ENCODE measurements around the gene PABPN1L. TPM values are rescaled to one million over a fixed set of nuclear protein-coding genes. Genes with fewer than 3 reads are reported as not detected.
A peak's percentile ranks its signal among the peaks of the same experiment; 100 is the strongest.

The PABPN1L gene
- total RNA-seq, 1 experiment from 2014 or later = not detected

DNA sequence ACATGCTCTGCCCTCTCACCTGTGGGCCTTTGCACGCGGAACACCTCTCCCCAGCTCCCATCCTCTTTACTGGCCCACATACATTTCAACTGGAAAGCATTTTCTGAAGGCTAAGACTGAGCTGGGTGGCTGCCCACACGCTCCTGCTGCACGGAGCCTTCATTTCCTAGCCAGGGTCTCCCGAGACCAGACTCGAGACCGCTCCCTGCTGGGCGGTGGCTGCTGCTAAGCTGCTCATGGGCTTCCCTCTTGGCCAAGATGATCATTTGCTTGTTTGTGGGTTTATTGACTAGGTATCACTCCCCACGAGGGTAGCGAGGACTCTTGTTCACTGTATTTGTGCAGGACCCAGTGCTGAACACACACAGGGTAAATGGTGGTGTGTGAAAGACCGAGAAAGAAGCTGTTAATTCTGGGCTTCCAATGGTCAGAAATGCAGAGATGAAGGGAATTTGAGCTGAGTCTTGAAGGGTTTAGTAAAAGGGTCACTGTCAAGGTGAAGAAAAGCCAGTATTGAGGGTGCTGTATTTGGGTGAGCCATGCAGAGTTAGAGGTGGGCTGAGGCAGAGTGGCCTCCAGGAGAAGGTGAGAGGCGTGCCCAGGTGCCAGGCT is 8.6 kb downstream of the PABPN1L start:
- Histone ChIP-seq H3K9me3 (ENCODE audit: low read length) (no peaks in the 10 kb centered on the region), H3K4me3 (ENCODE audit: low read length) (peak overlapping the region; percentile 97), H4K20me1 (ENCODE audit: insufficient read depth, low read depth, low read length) (peaks cover 5% of the 10 kb centered on the region; the same call in 1 of the 2 replicates), H3K9ac (ENCODE audit: low read length) (peak overlapping the region; percentile 83), H3K9me2 (replicated peaks; ENCODE audit: insufficient read depth, low read length) (no peaks in the 10 kb centered on the region), H3K27me3 (ENCODE audit: low read length) (no peaks in the 10 kb centered on the region), H3K36me3 (ENCODE audit: insufficient read depth, low read length) (no peaks in the 10 kb centered on the region), H3K27ac (ENCODE audit: low read length) (no peak overlapping the region), H2AFZ (ENCODE audit: low read length) (peak overlapping the region; percentile 74; the same call in 1 of the 2 replicates), H3K79me2 (ENCODE audit: low read length) (peaks cover 29% of the 10 kb centered on the region), H3K4me1 (ENCODE audit: low read length) (peaks cover 22% of the 10 kb centered on the region), H3K4me2 (ENCODE audit: low read depth, low read length, poor library complexity, severe bottlenecking) (peak overlapping the region; percentile 85)
- DNase-seq = peak; percentile 91

DNA sequence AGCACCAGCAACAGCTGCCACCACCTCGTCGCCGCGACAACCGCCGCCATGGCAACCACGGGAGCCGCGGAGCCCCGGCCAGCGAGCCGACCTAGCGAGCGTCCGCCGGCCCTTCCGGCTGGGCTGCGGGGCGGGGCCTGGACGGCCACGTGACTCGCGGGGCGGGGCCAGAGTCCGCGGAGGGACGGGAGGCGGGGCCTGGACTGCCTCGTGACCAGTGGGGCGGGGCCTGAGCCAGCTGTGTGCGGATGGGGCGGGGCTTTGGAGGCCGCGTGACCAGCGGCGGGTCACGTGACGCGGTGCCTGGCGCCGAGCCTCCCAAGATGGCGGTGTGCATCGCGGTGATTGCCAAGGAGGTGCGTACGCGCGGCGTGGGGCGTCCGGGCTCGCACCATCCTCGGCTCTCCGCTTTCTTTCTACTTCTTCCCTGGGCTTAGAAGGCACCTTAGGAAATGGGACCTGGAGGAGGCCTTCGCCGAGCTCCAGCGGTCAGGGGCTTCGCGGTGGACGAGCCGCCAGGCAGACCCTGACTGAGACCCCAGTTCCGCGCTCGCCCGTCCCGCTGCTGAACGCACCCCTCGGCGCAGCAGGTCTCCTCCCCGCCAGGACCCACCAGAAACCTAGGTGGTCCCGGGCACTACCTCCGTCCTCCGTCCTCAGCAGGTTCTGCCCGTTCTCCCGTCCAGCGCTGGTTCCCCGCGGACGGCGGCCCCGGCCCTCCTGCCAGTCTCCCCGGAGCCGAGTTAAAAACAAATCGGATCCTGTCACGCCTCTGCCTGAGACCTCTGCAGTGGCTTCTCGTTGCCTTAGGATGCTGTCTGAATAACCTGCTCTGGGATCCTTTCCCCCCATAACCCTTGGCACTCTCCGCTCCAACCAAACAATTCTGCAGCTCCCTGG is 9.4 kb downstream of the PABPN1L start, which contains the start of the genes GALNS and TRAPPC2L:
GALNS (minus strand) TSS at position 120 of the 900 bp plus-strand sequence; CDS start at position 50, 70 bp downstream.
TRAPPC2L (plus strand) TSS at position 300 of the 900 bp plus-strand sequence; CDS start at position 324, 24 bp downstream.
- Histone ChIP-seq H3K27me3 (ENCODE audit: low read length) (no peaks in the 10 kb centered on the region), H3K4me1 (ENCODE audit: low read length) (peaks cover 22% of the 10 kb centered on the region), H3K4me3 (ENCODE audit: low read length) (peak within 1 kb of the TSS; percentile 97), H3K9ac (ENCODE audit: low read length) (peak within 1 kb of the TSS; percentile 83), H3K79me2 (ENCODE audit: low read length) (peaks cover 29% of the 10 kb centered on the region), H4K20me1 (ENCODE audit: insufficient read depth, low read depth, low read length) (peaks cover 5% of the 10 kb centered on the region; the same call in 1 of the 2 replicates), H3K9me2 (replicated peaks; ENCODE audit: insufficient read depth, low read length) (no peaks in the 10 kb centered on the region), H3K9me3 (ENCODE audit: low read length) (no peaks in the 10 kb centered on the region), H3K27ac (ENCODE audit: low read length) (no peak within 1 kb of the TSS), H2AFZ (ENCODE audit: low read length) (peak within 1 kb of the TSS; percentile 74; the same call in 1 of the 2 replicates), H3K4me2 (ENCODE audit: low read depth, low read length, poor library complexity, severe bottlenecking) (peak within 1 kb of the TSS; percentile 97), H3K36me3 (ENCODE audit: insufficient read depth, low read length) (no peaks in the 10 kb centered on the region)
- peak; percentile 99 for DNase-seq

DNA sequence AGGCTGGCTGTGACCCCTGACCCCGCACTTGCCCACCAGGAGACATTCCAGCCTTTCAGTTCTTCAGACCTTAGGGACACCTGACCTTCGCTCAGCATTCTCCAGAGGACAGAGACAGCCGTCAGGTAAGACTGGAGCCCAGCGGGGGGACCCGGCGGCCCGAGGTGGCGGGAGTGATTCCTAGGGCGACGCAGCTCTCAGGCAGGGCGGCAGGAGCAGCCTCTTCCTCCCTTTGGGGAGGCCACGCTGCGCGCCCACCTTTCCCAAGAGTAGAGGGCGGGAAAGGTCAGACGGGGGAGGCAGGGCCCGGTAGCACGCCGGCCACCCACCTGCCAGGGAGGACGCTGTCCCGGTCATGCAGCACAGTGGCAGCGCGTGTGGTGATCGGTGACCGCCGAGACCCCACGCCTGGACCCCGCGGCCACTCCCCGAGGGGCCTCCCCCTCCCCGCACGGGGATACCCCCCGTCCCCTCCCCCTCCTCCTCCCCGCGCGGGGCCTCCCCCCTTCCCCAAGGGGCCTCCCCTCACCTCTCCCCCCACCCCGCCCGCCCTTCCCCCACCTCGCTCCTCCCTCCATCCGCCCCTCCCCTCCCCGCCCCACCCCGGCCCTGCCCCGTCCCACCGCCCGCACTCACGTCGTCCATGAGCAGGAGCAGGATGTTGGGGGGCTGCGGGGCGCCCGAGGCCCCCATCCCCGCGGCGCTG is 10.2 kb downstream of the PABPN1L start:
- H3K9me2 ChIP-seq (replicated peaks; ENCODE audit: insufficient read depth, low read length) = no peaks in the 10 kb centered on the region
- H4K20me1 ChIP-seq (ENCODE audit: insufficient read depth, low read depth, low read length) = peaks cover 5% of the 10 kb centered on the region; the same call in 1 of the 2 replicates
- H3K4me3 ChIP-seq (ENCODE audit: low read length) = peak overlapping the region; percentile 97
- H3K4me1 ChIP-seq (ENCODE audit: low read length) = peaks cover 22% of the 10 kb centered on the region
- H3K27me3 ChIP-seq (ENCODE audit: low read length) = no peaks in the 10 kb centered on the region
- H3K9ac ChIP-seq (ENCODE audit: low read length) = peak overlapping the region; percentile 73
- peak overlapping the region; percentile 97 for H3K4me2 ChIP-seq (ENCODE audit: low read depth, low read length, poor library complexity, severe bottlenecking)
- H2AFZ ChIP-seq (ENCODE audit: low read length) = no peak overlapping the region
- no peak for DNase-seq
- peaks cover 29% of the 10 kb centered on the region for H3K79me2 ChIP-seq (ENCODE audit: low read length)
- H3K36me3 ChIP-seq (ENCODE audit: insufficient read depth, low read length) = no peaks in the 10 kb centered on the region
- H3K9me3 ChIP-seq (ENCODE audit: low read length) = no peaks in the 10 kb centered on the region
- H3K27ac ChIP-seq (ENCODE audit: low read length) = no peak overlapping the region

DNA sequence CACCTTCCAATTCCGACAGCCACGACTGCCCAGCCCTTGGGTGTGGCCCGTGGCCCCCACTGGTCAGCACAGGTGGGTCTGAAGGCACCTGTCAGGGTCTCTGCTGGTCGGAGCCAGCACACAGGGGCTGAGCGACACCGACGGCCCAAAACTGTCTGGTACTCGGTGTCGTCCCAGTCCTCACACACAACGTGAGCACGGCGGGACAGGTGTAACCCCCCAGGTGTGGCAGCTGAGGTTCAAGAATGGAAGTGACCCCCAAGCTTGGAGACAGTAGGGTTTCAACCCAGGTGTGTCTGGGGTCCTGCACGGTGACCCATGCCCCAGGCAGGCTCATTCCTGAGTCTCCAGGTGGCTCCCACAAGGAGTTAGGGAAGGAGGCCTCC is 10.7 kb downstream of the PABPN1L start:
- H3K36me3 ChIP-seq (ENCODE audit: insufficient read depth, low read length) = no peaks in the 10 kb centered on the region
- H3K4me1 ChIP-seq (ENCODE audit: low read length) = peaks cover 22% of the 10 kb centered on the region
- H3K27ac ChIP-seq (ENCODE audit: low read length) = no peak overlapping the region
- H2AFZ ChIP-seq (ENCODE audit: low read length) = no peak overlapping the region
- no peaks in the 10 kb centered on the region for H3K9me2 ChIP-seq (replicated peaks; ENCODE audit: insufficient read depth, low read length)
- peak overlapping the region; percentile 97 for H3K4me2 ChIP-seq (ENCODE audit: low read depth, low read length, poor library complexity, severe bottlenecking)
- peak overlapping the region; percentile 80 for H3K4me3 ChIP-seq (ENCODE audit: low read length)
- H3K9ac ChIP-seq (ENCODE audit: low read length) = peak overlapping the region; percentile 70
- peaks cover 5% of the 10 kb centered on the region; the same call in 1 of the 2 replicates for H4K20me1 ChIP-seq (ENCODE audit: insufficient read depth, low read depth, low read length)
- no peaks in the 10 kb centered on the region for H3K27me3 ChIP-seq (ENCODE audit: low read length)
- H3K9me3 ChIP-seq (ENCODE audit: low read length) = no peaks in the 10 kb centered on the region
- H3K79me2 ChIP-seq (ENCODE audit: low read length) = peaks cover 29% of the 10 kb centered on the region
- no peak for DNase-seq

DNA sequence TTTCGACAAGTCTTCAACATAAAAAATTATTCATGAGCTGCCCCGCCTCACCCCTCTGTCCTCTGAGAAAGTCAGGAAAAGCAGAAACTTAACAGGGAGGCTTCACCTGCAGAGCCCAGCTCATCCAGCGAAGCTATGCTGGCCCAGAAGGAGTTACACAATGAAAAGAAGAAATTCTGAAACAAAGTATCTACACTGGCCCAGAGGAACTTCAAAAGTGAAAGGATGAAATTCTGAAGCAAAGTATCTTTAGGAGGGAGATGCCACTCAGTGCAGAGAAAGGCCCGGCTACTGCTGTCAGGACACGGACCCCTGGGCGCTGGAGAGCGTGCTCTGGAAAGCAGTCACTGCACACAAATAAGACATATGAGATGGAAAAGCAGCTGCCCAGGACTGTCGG is 11.3 kb downstream of the PABPN1L start:
- Histone ChIP-seq H2AFZ (ENCODE audit: low read length) (no peak overlapping the region), H3K27me3 (ENCODE audit: low read length) (no peaks in the 10 kb centered on the region), H3K4me3 (ENCODE audit: low read length) (no peak overlapping the region), H3K9ac (ENCODE audit: low read length) (no peak overlapping the region), H3K4me2 (ENCODE audit: low read depth, low read length, poor library complexity, severe bottlenecking) (peak overlapping the region; percentile 97), H3K27ac (ENCODE audit: low read length) (no peak overlapping the region), H3K9me3 (ENCODE audit: low read length) (no peaks in the 10 kb centered on the region), H3K36me3 (ENCODE audit: insufficient read depth, low read length) (no peaks in the 10 kb centered on the region), H4K20me1 (ENCODE audit: insufficient read depth, low read depth, low read length) (peaks cover 5% of the 10 kb centered on the region; the same call in 1 of the 2 replicates), H3K9me2 (replicated peaks; ENCODE audit: insufficient read depth, low read length) (no peaks in the 10 kb centered on the region), H3K79me2 (ENCODE audit: low read length) (peaks cover 29% of the 10 kb centered on the region), H3K4me1 (ENCODE audit: low read length) (peaks cover 22% of the 10 kb centered on the region)
- no peak for DNase-seq

DNA sequence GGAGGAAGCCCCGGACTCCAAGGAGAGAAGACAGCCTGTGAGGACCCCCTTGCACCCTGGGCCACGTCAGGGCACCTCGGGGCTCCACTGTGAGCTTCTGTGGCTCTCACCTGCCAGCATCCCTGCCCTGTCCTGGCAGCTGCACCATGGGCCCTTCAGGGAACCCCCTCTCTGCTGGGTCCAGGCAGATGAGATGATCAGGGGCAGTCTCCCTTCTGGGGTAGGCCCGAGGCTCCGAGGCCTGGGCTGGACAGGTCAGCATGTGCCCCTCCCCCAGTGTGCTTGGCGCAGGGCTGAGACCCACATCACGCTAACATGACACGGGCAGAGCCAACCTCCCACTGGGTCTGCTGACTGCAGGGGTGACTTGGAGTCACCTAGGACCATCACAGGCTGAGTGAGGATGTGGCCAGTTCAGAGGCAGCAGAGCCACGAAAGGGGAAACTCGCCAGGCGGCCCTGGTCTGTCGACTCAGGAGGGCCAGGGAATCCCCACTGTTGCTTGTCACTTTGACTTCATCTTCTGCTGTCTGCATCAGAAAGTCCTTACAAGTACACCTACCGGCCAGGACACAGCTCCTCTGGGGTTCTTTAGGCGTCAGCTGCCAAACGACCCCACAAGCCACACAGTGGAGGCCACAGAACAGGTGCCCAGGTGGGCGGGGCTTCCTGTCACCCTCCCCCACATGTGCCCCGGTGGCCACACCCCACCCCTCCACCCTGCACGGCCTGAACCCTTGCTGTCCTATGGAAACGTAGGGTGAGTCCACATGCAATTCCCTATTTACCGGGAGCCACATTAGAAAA is 12.0 kb downstream of the PABPN1L start:
- Histone ChIP-seq H3K27me3 (ENCODE audit: low read length) (no peaks in the 10 kb centered on the region), H3K79me2 (ENCODE audit: low read length) (peaks cover 29% of the 10 kb centered on the region), H3K4me2 (ENCODE audit: low read depth, low read length, poor library complexity, severe bottlenecking) (no peak overlapping the region), H4K20me1 (ENCODE audit: insufficient read depth, low read depth, low read length) (peaks cover 5% of the 10 kb centered on the region; the same call in 1 of the 2 replicates), H3K4me1 (ENCODE audit: low read length) (peaks cover 22% of the 10 kb centered on the region), H3K9me3 (ENCODE audit: low read length) (no peaks in the 10 kb centered on the region), H2AFZ (ENCODE audit: low read length) (no peak overlapping the region), H3K27ac (ENCODE audit: low read length) (no peak overlapping the region), H3K36me3 (ENCODE audit: insufficient read depth, low read length) (no peaks in the 10 kb centered on the region), H3K9ac (ENCODE audit: low read length) (no peak overlapping the region), H3K4me3 (ENCODE audit: low read length) (no peak overlapping the region), H3K9me2 (replicated peaks; ENCODE audit: insufficient read depth, low read length) (no peaks in the 10 kb centered on the region)
- DNase-seq = no peak

DNA sequence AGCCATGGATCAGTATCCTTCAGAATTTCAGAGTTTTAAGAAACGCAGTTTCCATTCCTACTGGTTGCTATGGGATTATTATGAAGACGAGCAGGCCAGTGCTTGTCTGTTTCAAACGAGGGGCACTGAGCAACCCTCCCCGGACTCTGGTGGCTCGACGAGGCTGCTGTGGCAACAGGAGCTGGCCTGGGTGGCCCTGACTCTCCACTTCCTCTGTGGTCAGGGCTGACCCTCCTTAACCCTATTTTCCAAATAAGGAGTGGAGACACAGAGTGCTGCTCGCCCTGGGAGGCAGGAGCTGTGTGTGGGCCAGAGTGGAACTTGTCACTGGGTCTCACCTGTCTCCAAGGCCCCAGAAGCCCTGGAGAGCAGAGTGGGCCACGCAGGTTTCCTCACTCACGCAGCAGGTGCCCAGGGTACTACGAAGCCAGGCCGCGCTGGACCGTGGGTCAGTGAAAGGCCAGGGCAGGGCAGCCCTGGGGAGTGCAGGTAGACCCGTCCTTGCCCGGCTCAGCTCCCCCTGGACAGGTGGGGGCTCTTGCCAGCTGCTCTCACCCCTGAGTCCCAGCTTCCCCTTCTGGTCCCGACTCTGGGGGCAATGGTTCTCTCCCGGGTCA is 13.0 kb downstream of the PABPN1L start:
- no peaks in the 10 kb centered on the region for H3K9me3 ChIP-seq (ENCODE audit: low read length)

More for the DNA sequence above, 13.0 kb downstream of the PABPN1L start:
- Histone ChIP-seq H2AFZ (ENCODE audit: low read length) (no peak overlapping the region), H3K4me2 (ENCODE audit: low read depth, low read length, poor library complexity, severe bottlenecking) (no peak overlapping the region), H3K27me3 (ENCODE audit: low read length) (no peaks in the 10 kb centered on the region), H4K20me1 (ENCODE audit: insufficient read depth, low read depth, low read length) (peaks cover 5% of the 10 kb centered on the region; the same call in 1 of the 2 replicates), H3K79me2 (ENCODE audit: low read length) (peaks cover 26% of the 10 kb centered on the region), H3K9me2 (replicated peaks; ENCODE audit: insufficient read depth, low read length) (no peaks in the 10 kb centered on the region), H3K36me3 (ENCODE audit: insufficient read depth, low read length) (no peaks in the 10 kb centered on the region), H3K4me1 (ENCODE audit: low read length) (peaks cover 22% of the 10 kb centered on the region), H3K9ac (ENCODE audit: low read length) (no peak overlapping the region), H3K27ac (ENCODE audit: low read length) (no peak overlapping the region), H3K4me3 (ENCODE audit: low read length) (no peak overlapping the region)
- no peak for DNase-seq
